H9 (cell line): ENCODE results near the gene SLC35G6. TPM values are rescaled to one million over a fixed set of nuclear protein-coding genes. Genes with fewer than 3 reads are reported as not detected.

Experiments used
- DNase-seq: peaks from one replicate; pipeline ENCODE4 v3.0.0-alpha.2; 2017
- H2AFZ ChIP-seq: one replicate; pipeline ENCODE4 v1.6.1; 2013; ENCODE audit warnings: mild to moderate bottlenecking, low read length, control low read depth, moderate library complexity
- H2AK5ac ChIP-seq: 2 replicates; pipeline ENCODE4 v1.6.1; 2013; ENCODE audit warnings: low read length, control low read depth, mixed read lengths; ENCODE audit not compliant: insufficient read length
- H2BK120ac ChIP-seq: one replicate; pipeline ENCODE4 v1.6.1; 2013; ENCODE audit warnings: low read depth, mild to moderate bottlenecking, low read length, control low read depth, inconsistent platforms; ENCODE audit not compliant: poor library complexity, severe bottlenecking
- H2BK12ac ChIP-seq: 2 replicates; pipeline ENCODE4 v1.6.1; 2013; ENCODE audit warnings: low read length, control low read depth, mixed read lengths, low read depth; ENCODE audit not compliant: insufficient read length
- H2BK15ac ChIP-seq: 2 replicates; pipeline ENCODE4 v1.6.1; 2013; ENCODE audit warnings: low read depth, low read length, control low read depth
- H2BK20ac ChIP-seq: one replicate; pipeline ENCODE4 v1.6.1; 2013; ENCODE audit warnings: low read depth, mild to moderate bottlenecking, low read length, control low read depth, inconsistent platforms; ENCODE audit not compliant: poor library complexity, severe bottlenecking
- H2BK5ac ChIP-seq: 2 replicates; pipeline ENCODE4 v1.6.1; 2013; ENCODE audit warnings: low read length, control low read depth, mixed read lengths; ENCODE audit not compliant: insufficient read length
- H3K14ac ChIP-seq: 2 replicates; pipeline ENCODE4 v1.6.1; 2013; ENCODE audit warnings: low read length, control low read depth; ENCODE audit not compliant: insufficient read depth
- H3K18ac ChIP-seq: 2 replicates; pipeline ENCODE4 v1.6.1; 2013; ENCODE audit warnings: low read depth, mild to moderate bottlenecking, mixed read lengths, low read length, control low read depth; ENCODE audit not compliant: insufficient read length
- H3K23ac ChIP-seq: 2 replicates; pipeline ENCODE4 v1.6.1; 2013; ENCODE audit warnings: low read length, control low read depth, mixed read lengths, low read depth; ENCODE audit not compliant: insufficient read length
- H3K23me2 ChIP-seq: 2 replicates; pipeline ENCODE4 v1.6.1; 2013; ENCODE audit warnings: low read depth, mild to moderate bottlenecking, mixed read lengths, low read length, control low read depth; ENCODE audit not compliant: insufficient read length, poor library complexity, severe bottlenecking
- H3K27ac ChIP-seq: 2 replicates; pipeline ENCODE4 v1.5.1; 2013; ENCODE audit warnings: low read length, control low read depth, mixed read lengths, low read depth; ENCODE audit not compliant: insufficient read length
- H3K27me3 ChIP-seq: 2 replicates; pipeline ENCODE4 v1.6.1; 2013; ENCODE audit warnings: low read length, control low read depth, inconsistent platforms; ENCODE audit not compliant: insufficient read depth
- H3K4ac ChIP-seq: 2 replicates; pipeline ENCODE4 v1.6.1; 2013; ENCODE audit warnings: low read depth, mild to moderate bottlenecking, control low read depth, inconsistent platforms, low read length, moderate library complexity
- H3K4me1 ChIP-seq: 2 replicates; pipeline ENCODE4 v1.6.1; 2013; ENCODE audit warnings: low read length, control low read depth, inconsistent platforms; ENCODE audit not compliant: insufficient read depth
- H3K4me2 ChIP-seq: 2 replicates; pipeline ENCODE4 v1.6.1; 2013; ENCODE audit warnings: low read length, control low read depth, mixed read lengths; ENCODE audit not compliant: insufficient read length, insufficient read depth
- H3K56ac ChIP-seq: 2 replicates; pipeline ENCODE4 v1.6.1; 2013; ENCODE audit warnings: low read depth, mild to moderate bottlenecking, mixed read lengths, low read length, control low read depth; ENCODE audit not compliant: insufficient read length
- H3K79me1 ChIP-seq: 2 replicates; pipeline ENCODE4 v1.6.1; 2013; ENCODE audit warnings: low read depth, mild to moderate bottlenecking, moderate library complexity, low read length, control low read depth, inconsistent platforms; ENCODE audit not compliant: insufficient read depth, poor library complexity, severe bottlenecking
- H3K79me2 ChIP-seq: 2 replicates; pipeline ENCODE4 v1.6.1; 2013; ENCODE audit warnings: low read length, control low read depth, inconsistent platforms; ENCODE audit not compliant: insufficient read depth
- H3K9ac ChIP-seq: 2 replicates; pipeline ENCODE4 v1.6.1; 2013; ENCODE audit warnings: low read length, control low read depth, mixed read lengths; ENCODE audit not compliant: insufficient read length; ENCODE audit errors: extremely low read depth
- H3K9me3 ChIP-seq: one replicate; pipeline ENCODE4 v1.6.1; 2013; ENCODE audit warnings: low read depth, low read length, inconsistent platforms; ENCODE audit not compliant: control insufficient read depth
- H3T11ph ChIP-seq: one replicate; pipeline ENCODE4 v1.6.1; 2013; ENCODE audit warnings: mild to moderate bottlenecking, low read length, control low read depth, inconsistent platforms
- H4K20me1 ChIP-seq: one replicate; pipeline ENCODE4 v1.6.1; 2013; ENCODE audit not compliant: control insufficient read depth, insufficient read length, insufficient read depth
- H4K5ac ChIP-seq: 2 replicates; pipeline ENCODE4 v1.6.1; 2013; ENCODE audit warnings: low read depth, mild to moderate bottlenecking, mixed read lengths, low read length, control low read depth; ENCODE audit not compliant: insufficient read length
- H4K8ac ChIP-seq: replicated peaks from 2 replicates; pipeline ENCODE4 v1.6.1; 2013; ENCODE audit warnings: low read length, control low read depth, mixed read lengths, low read depth; ENCODE audit not compliant: insufficient read length
- H4K91ac ChIP-seq: 2 replicates; pipeline ENCODE4 v1.6.1; 2013; ENCODE audit warnings: low read depth, mild to moderate bottlenecking, moderate library complexity, mixed read lengths, low read length, control low read depth; ENCODE audit not compliant: insufficient read length
- H3K27ac Mint-ChIP-seq, 3 experiments: 2 replicates in 2 of 3; 3 replicates in 1 of 3; pipeline ENCODE4 v1.8.0; 2020 to 2021; ENCODE audit warnings: mixed read lengths in 3 of 3, mild to moderate bottlenecking in 1 of 3, moderate library complexity in 1 of 3
- H3K27me3 Mint-ChIP-seq: 2 replicates; pipeline ENCODE4 v1.8.0; 2021; ENCODE audit warnings: low read depth, mild to moderate bottlenecking, moderate library complexity, mixed read lengths
- H3K36me3 Mint-ChIP-seq, 3 experiments: 2 replicates in 2 of 3; 3 replicates in 1 of 3; pipeline ENCODE4 v1.8.0; 2020 to 2021; ENCODE audit warnings: low read depth in 3 of 3, mixed read lengths in 3 of 3; ENCODE audit not compliant: insufficient read depth in 1 of 3
- H3K4me1 Mint-ChIP-seq, 2 experiments: 2 replicates each; pipeline ENCODE4 v1.8.0; 2020; ENCODE audit warnings: mixed read lengths in 2 of 2
- H3K4me3 Mint-ChIP-seq, 2 experiments: 2 replicates in 1 of 2; 3 replicates in 1 of 2; pipeline ENCODE4 v1.8.0; 2020 to 2021; ENCODE audit warnings: mild to moderate bottlenecking in 2 of 2, mixed read lengths in 2 of 2, moderate library complexity in 1 of 2
- H3K9me3 Mint-ChIP-seq, 2 experiments: 2 replicates in 1 of 2; 3 replicates in 1 of 2; pipeline ENCODE4 v1.8.0; 2020; ENCODE audit warnings: mild to moderate bottlenecking in 2 of 2, mixed read lengths in 2 of 2, moderate library complexity in 1 of 2
- WGBS: extraction: QIAGEN DNeasy Blood & Tissue Kit; methylation state at CpG from one replicate; pipeline ENCODE4 v1.1.7; 2013; ENCODE audit warnings: missing lambda C conversion rate, low lambda C conversion rate, mixed read lengths; ENCODE audit not compliant: insufficient read length; ENCODE audit errors: extremely low coverage; 5-methylcytosine and 5-hydroxymethylcytosine counted together
- total RNA-seq: library from RNA; stranded (reverse); gene quantifications from 2 replicates; pipeline ENCODE4 v1.2.1, GENCODE V29; 2021
- TF ChIP-seq, protein P1 (sequence below): fragments of 200-600 bp; sonication (generic); conservative IDR thresholded peaks from 3 replicates; pipeline ENCODE4 v1.8.0; 2021; ENCODE audit warnings: antibody characterized with exemption, mild to moderate bottlenecking

The SLC35G6 gene
- total RNA-seq, 1 experiment from 2014 or later = not detected

DNA sequence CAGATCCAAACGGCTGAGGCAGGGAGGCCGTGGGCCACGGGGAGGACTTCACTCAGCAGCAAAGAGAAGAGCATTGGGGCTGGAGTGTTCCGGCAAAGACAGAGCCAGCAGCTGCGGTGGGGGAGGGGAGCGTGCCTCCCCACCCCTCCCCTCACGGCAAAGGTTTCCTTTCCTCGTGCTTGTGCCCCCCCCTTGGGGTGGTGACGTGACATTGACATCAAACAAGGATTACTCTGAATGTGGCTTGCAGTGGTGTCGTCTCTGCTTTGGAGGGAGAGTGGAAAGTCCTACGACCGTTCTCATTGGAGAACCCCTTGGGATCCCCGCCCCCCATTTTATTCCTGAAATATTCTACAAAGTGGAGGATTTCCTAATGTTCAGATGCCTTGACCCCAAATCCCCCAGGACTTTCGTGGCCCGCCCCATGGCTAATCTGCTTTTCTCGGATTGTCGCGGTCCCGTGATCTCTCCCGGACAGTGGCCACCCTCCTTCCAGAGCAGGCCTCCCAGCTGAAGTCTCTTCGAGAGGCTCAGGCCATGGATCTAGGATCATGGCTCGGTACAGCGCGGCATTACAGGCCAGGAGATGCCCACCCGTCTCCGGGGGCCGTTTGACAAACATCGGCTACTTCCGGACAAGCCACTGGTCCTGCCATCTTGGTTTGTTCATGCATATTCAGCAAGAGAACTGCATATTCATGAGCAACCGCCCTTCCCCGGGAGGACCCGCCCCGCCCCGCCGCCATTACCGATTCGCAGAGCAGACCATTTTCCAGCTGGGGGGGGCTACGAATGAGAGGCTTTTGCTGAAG, 2.2 kb downstream of the SLC35G6 start:
- Histone ChIP-seq H3K79me1 (peaks cover 4% of the 10 kb centered on the region), H3K9me3 (no peaks in the 10 kb centered on the region), H4K91ac (no peak overlapping the region), H3K9ac (peak overlapping the region; percentile 98), H3K14ac (peak overlapping the region; percentile 99; the same call in 1 of the 2 replicates), H3K23me2 (peaks cover 17% of the 10 kb centered on the region), H2BK12ac (peak overlapping the region; percentile 97), H3K56ac (peak overlapping the region; percentile 87), H2BK120ac (peak overlapping the region; percentile 100), H2BK15ac (no peak overlapping the region), H2BK20ac (no peak overlapping the region), H3K18ac (peak overlapping the region; percentile 99), H3K27me3 (no peaks in the 10 kb centered on the region), H4K5ac (no peak overlapping the region), H4K20me1 (no peaks in the 10 kb centered on the region), H3K4me2 (peak overlapping the region; percentile 81), H3K23ac (no peak overlapping the region), H3K4me1 (peaks cover 2% of the 10 kb centered on the region; the same call in 1 of the 2 replicates), H4K8ac (no peak overlapping the region), H3K79me2 (peaks cover 21% of the 10 kb centered on the region), H2AFZ (peak overlapping the region; percentile 99), H3K27ac (peak overlapping the region; percentile 90), H2BK5ac (peak overlapping the region; percentile 91), H3K4ac (no peak overlapping the region; the same call in 1 of the 2 replicates), H2AK5ac (no peak overlapping the region), H3T11ph (peak overlapping the region; percentile 93)
- H3K4me1 Mint-ChIP-seq = peaks cover 49 to 65% of the 10 kb centered on the region in 2 experiments
- no peaks in the 10 kb centered on the region for H3K27me3 Mint-ChIP-seq
- peak overlapping the region; percentile 99 to 100 (median 99) for H3K27ac Mint-ChIP-seq
- no CpG with 5 or more reads among the region's 38 CpGs for WGBS
- H3K36me3 Mint-ChIP-seq = peaks cover 13 to 21% (median 14%) of the 10 kb centered on the region in 3 experiments; a peak in 6 of 7 replicates
- H3K9me3 Mint-ChIP-seq = no peaks in the 10 kb centered on the region
- DNase-seq = peak; percentile 97
- TF ChIP-seq, protein P1, sequence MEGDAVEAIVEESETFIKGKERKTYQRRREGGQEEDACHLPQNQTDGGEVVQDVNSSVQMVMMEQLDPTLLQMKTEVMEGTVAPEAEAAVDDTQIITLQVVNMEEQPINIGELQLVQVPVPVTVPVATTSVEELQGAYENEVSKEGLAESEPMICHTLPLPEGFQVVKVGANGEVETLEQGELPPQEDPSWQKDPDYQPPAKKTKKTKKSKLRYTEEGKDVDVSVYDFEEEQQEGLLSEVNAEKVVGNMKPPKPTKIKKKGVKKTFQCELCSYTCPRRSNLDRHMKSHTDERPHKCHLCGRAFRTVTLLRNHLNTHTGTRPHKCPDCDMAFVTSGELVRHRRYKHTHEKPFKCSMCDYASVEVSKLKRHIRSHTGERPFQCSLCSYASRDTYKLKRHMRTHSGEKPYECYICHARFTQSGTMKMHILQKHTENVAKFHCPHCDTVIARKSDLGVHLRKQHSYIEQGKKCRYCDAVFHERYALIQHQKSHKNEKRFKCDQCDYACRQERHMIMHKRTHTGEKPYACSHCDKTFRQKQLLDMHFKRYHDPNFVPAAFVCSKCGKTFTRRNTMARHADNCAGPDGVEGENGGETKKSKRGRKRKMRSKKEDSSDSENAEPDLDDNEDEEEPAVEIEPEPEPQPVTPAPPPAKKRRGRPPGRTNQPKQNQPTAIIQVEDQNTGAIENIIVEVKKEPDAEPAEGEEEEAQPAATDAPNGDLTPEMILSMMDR = no peak
- peak overlapping the region; percentile 91 to 96 for H3K4me3 Mint-ChIP-seq
